ENCODE data around the gene GRID2IP. TPM values are rescaled to one million over a fixed set of nuclear protein-coding genes. Genes with fewer than 3 reads are reported as not detected.

GRID2IP gene
- total and polyA plus RNA-seq, 10 of the 15 experiments (the other 5 are each of a cell fraction or from before 2014, with no cell fraction given) = not detected

DNA sequence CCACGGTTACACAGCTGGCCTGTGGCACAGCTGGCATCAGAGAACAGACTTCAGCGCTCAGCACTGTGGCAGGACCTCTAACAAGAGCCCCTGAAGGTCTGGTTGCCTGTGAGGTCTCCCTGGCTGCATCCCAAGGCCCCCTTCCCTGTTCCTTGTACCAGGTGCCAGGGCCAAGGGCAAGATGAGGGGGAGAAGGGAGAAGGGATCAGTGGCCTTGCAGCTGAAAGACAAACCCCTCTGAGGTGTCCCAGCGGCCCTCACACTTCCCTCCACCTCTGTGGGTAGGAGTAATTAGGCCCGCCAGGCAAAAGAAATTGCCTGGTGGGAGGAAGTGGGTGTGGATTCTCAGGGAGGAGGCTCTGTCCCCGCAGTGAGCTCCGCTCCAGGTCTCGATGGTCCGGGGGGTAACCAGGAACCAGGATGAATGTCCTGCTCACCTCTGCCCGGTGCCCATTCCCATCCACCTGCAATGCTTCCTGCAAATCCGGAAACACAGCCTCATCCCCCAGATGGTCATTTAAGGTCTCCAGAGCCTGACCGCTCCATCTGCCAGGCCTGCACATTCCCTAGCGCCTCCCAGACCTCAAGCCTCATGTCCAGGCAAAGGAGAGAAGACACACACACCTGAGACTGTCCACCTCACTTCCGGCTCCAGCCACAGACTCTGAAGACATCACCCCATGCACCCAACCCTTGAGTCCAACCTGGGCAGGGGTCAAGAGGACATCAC lies 22.7 kb downstream of the GRID2IP start:
- no peak overlapping the region for H3K4me3 ChIP-seq
- ChIA-PET POLR2A (no interaction called here), SMC1A (ENCODE audit: uncharacterized antibody, unreplicated experiment) (interaction anchor here (1.7 kb wide), 1 partner anchor 46 kb away, joined by 5 read pairs; no protein-coding TSS in a partner anchor), RAD21 (ENCODE audit: unreplicated experiment) (interaction anchor here (0.6 kb wide), 1 partner anchor 132 kb away, joined by 5 read pairs; no protein-coding TSS in a partner anchor), CTCF (interaction anchor here (2.4 to 2.7 kb wide), 2 partner anchors 13 to 30 kb away, joined by 11 to 12 read pairs; no protein-coding TSS in a partner anchor)
- no peak for ATAC-seq
- 35% methylated on average over 13 of the region's 13 CpGs for WGBS (ENCODE audit: insufficient coverage, insufficient replicate concordance, low lambda C conversion rate, missing lambda C conversion rate)
- H3K4me2 ChIP-seq (ENCODE audit: control insufficient read depth, insufficient read depth) = no peak overlapping the region
- no peak for DNase-seq (ENCODE audit: low read depth, low spot score)
- no peak overlapping the region for H2AFZ ChIP-seq (ENCODE audit: control insufficient read depth, low read depth, low read length)
- H3K4me1 ChIP-seq (ENCODE audit: control insufficient read depth, insufficient read depth, low read length) = no peaks in the 10 kb centered on the region
- in situ Hi-C loops (cut with MboI) (no loop called here), intact Hi-C loops (cut with micrococcal nuclease; ENCODE audit: unreplicated experiment) (no loop called here)
- no peaks in the 10 kb centered on the region for H3K79me2 ChIP-seq (ENCODE audit: control insufficient read depth, insufficient read depth, low read length)
- no peaks in the 10 kb centered on the region for H3K36me3 ChIP-seq (ENCODE audit: control insufficient read depth in 2 of 2, insufficient read depth in 2 of 2, low read length in 1 of 2)
- no peak for FAIRE-seq
- H3K9ac ChIP-seq (ENCODE audit: control insufficient read depth, insufficient read depth, low read length) = no peak overlapping the region
- H3K27ac ChIP-seq (ENCODE audit: control insufficient read depth, insufficient read depth) = no peak overlapping the region
- H3K27me3 ChIP-seq (replicated peaks in 1 of 2; ENCODE audit: control insufficient read depth in 2 of 2, insufficient read depth in 2 of 2, low read length in 1 of 2) = peaks cover 0 to 5% of the 10 kb centered on the region in 2 experiments; a peak in 3 of 4 replicates
- BruUV-seq (replicated peaks) = no TSS peak
- no peak for TF ChIP-seq BACH1 (IDR thresholded peaks at IDR 0.05; ENCODE audit: borderline replicate concordance)
- TF ChIP-seq TCF3 (IDR thresholded peaks at IDR 0.05; ENCODE audit: borderline replicate concordance, insufficient read depth, low read depth, low read length) = no peak
- TF ChIP-seq, protein P1, sequence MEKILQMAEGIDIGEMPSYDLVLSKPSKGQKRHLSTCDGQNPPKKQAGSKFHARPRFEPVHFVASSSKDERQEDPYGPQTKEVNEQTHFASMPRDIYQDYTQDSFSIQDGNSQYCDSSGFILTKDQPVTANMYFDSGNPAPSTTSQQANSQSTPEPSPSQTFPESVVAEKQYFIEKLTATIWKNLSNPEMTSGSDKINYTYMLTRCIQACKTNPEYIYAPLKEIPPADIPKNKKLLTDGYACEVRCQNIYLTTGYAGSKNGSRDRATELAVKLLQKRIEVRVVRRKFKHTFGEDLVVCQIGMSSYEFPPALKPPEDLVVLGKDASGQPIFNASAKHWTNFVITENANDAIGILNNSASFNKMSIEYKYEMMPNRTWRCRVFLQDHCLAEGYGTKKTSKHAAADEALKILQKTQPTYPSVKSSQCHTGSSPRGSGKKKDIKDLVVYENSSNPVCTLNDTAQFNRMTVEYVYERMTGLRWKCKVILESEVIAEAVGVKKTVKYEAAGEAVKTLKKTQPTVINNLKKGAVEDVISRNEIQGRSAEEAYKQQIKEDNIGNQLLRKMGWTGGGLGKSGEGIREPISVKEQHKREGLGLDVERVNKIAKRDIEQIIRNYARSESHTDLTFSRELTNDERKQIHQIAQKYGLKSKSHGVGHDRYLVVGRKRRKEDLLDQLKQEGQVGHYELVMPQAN (conservative IDR thresholded peaks at IDR 0.05) = no peak
- TF ChIP-seq CREM (IDR thresholded peaks at IDR 0.05; ENCODE audit: low read depth) = no peak
- no peaks in the 10 kb centered on the region for H3K9me3 ChIP-seq (replicated peaks; ENCODE audit: control insufficient read depth, insufficient read depth, low read length)
- no peaks in the 10 kb centered on the region for H4K20me1 ChIP-seq (ENCODE audit: control insufficient read depth, insufficient read depth)

Measured in GM12878 (cell line).